IMR-90 (cell line): Measurements from ENCODE around the gene CEP152. TPM values are rescaled to one million over a fixed set of nuclear protein-coding genes. Genes with fewer than 3 reads are reported as not detected.
A peak's percentile ranks its signal among the peaks of the same experiment; 100 is the strongest.

Source experiments
- ATAC-seq: fragments of 200-7000 bp; cut with Tn5 transposase; 2 replicates; pipeline ENCODE4 v1.9.1; 2020; ENCODE audit warnings: low read depth, mild to moderate bottlenecking, moderate library complexity
- BruUV-seq: library from RNA; stranded (reverse); fragments of 400-500 nt; replicated peaks from 2 replicates; lab custom pipeline; 2021; lab: Mats Ljungman, UMichigan
- CTCF ChIA-PET: fragments of 300-600 bp; formaldehyde crosslinking; extraction: SDS; loops from one replicate; lab custom pipeline; 2021; ENCODE audit warnings: antibody characterized with exemption; lab: Yijun Ruan, JAX
- POLR2A ChIA-PET: fragments of 300-600 bp; sonication (Branson Sonifier 250); formaldehyde crosslinking; loops from one replicate; lab custom pipeline; 2022; ENCODE audit warnings: antibody characterized with exemption; ENCODE audit not compliant: unreplicated experiment; lab: Charles Lee
- DNase-seq: peaks from one replicate; pipeline ENCODE4 v3.0.0; 2013
- H2AFZ ChIP-seq: replicated peaks from 2 replicates; pipeline ENCODE3; 2013; ENCODE audit warnings: low read length, mild to moderate bottlenecking; ENCODE audit not compliant: poor library complexity
- H2AK5ac ChIP-seq: 2 replicates; pipeline ENCODE4 v1.6.1; 2013; ENCODE audit warnings: low read depth, low read length, inconsistent platforms
- H2AK9ac ChIP-seq: replicated peaks from 2 replicates; pipeline ENCODE3; 2013; ENCODE audit warnings: mild to moderate bottlenecking, low read depth, low read length, moderate library complexity; ENCODE audit not compliant: poor library complexity
- H2BK120ac ChIP-seq: 2 replicates; pipeline ENCODE4 v1.6.1; 2013; ENCODE audit warnings: low read depth, low read length, inconsistent platforms
- H2BK15ac ChIP-seq: 3 replicates; pipeline ENCODE4 v1.6.1; 2013; ENCODE audit warnings: low read depth, low read length, inconsistent platforms
- H2BK20ac ChIP-seq: 2 replicates; pipeline ENCODE4 v1.6.1; 2013; ENCODE audit warnings: low read depth, mild to moderate bottlenecking, inconsistent platforms, low read length, moderate library complexity
- H2BK5ac ChIP-seq: 2 replicates; pipeline ENCODE4 v1.6.1; 2013; ENCODE audit warnings: mild to moderate bottlenecking, low read depth, low read length, inconsistent platforms; ENCODE audit not compliant: poor library complexity, severe bottlenecking
- H3K14ac ChIP-seq: replicated peaks from 2 replicates; pipeline ENCODE4 v1.6.1; 2013; ENCODE audit warnings: low read depth, low read length, inconsistent platforms
- H3K18ac ChIP-seq: 2 replicates; pipeline ENCODE4 v1.6.1; 2013; ENCODE audit warnings: low read depth, low read length, control low read depth
- H3K23ac ChIP-seq: 2 replicates; pipeline ENCODE4 v1.6.1; 2013; ENCODE audit warnings: low read depth, low read length, inconsistent platforms
- H3K27ac ChIP-seq: 2 replicates; pipeline ENCODE4 v1.5.1; 2013; ENCODE audit warnings: mild to moderate bottlenecking, control low read depth, low read length; ENCODE audit not compliant: insufficient read depth
- H3K27me3 ChIP-seq: 2 replicates; pipeline ENCODE4 v1.6.1; 2013; ENCODE audit warnings: low read length; ENCODE audit not compliant: control insufficient read depth, insufficient read depth
- H3K36me3 ChIP-seq: 2 replicates; pipeline ENCODE4 v1.6.1; 2013; ENCODE audit warnings: low read length, mixed read lengths; ENCODE audit not compliant: control insufficient read depth, insufficient read depth
- H3K4ac ChIP-seq: 2 replicates; pipeline ENCODE4 v1.6.1; 2013; ENCODE audit warnings: low read depth, low read length, inconsistent platforms
- H3K4me1 ChIP-seq: 2 replicates; pipeline ENCODE4 v1.6.1; 2013; ENCODE audit warnings: low read length, mixed read lengths; ENCODE audit not compliant: control insufficient read depth, insufficient read depth
- H3K4me2 ChIP-seq: 2 replicates; pipeline ENCODE4 v1.6.1; 2013; ENCODE audit warnings: low read depth, mild to moderate bottlenecking, control low read depth, low read length, moderate library complexity
- H3K4me3 ChIP-seq: 2 replicates; pipeline ENCODE4 v1.5.1; 2013; ENCODE audit warnings: low read depth, mild to moderate bottlenecking, control low read depth, low read length, moderate library complexity; ENCODE audit not compliant: insufficient read depth
- H3K56ac ChIP-seq: 2 replicates; pipeline ENCODE4 v1.6.1; 2013; ENCODE audit warnings: low read length, inconsistent platforms; ENCODE audit not compliant: insufficient read depth; ENCODE audit errors: extremely low read depth
- H3K79me1 ChIP-seq, 2 experiments: 2 replicates each; pipeline ENCODE4 v1.6.1; 2013; ENCODE audit warnings: low read length in 2 of 2, inconsistent platforms in 1 of 2, low read depth in 1 of 2
- H3K9ac ChIP-seq: 2 replicates; pipeline ENCODE4 v1.6.1; 2013; ENCODE audit warnings: low read depth, low read length, control low read depth
- H3K9me1 ChIP-seq: 2 replicates; pipeline ENCODE4 v1.6.1; 2013; ENCODE audit warnings: low read length, inconsistent platforms; ENCODE audit not compliant: insufficient read depth
- H3K9me3 ChIP-seq: 2 replicates; pipeline ENCODE4 v1.6.1; 2013; ENCODE audit warnings: low read length; ENCODE audit not compliant: control insufficient read depth, insufficient read depth
- H4K20me1 ChIP-seq: 2 replicates; pipeline ENCODE4 v1.6.1; 2013; ENCODE audit warnings: low read length, inconsistent platforms; ENCODE audit not compliant: insufficient read depth
- H4K5ac ChIP-seq: 2 replicates; pipeline ENCODE4 v1.6.1; 2013; ENCODE audit warnings: mild to moderate bottlenecking, low read depth, low read length, control low read depth
- H4K8ac ChIP-seq, 2 experiments: 2 replicates each; pipeline ENCODE4 v1.6.1; 2013; ENCODE audit warnings: low read depth in 2 of 2, low read length in 2 of 2, control low read depth in 1 of 2, inconsistent platforms in 1 of 2
- H4K91ac ChIP-seq: 2 replicates; pipeline ENCODE4 v1.6.1; 2013; ENCODE audit warnings: low read depth, low read length, inconsistent platforms; ENCODE audit not compliant: insufficient read depth
- BHLHE40 ChIP-seq: fragments of 150-350 bp; IDR thresholded peaks from 2 replicates; pipeline ENCODE4 v1.6.1; 2016; ENCODE audit warnings: mild to moderate bottlenecking, low read depth, low read length
- CEBPB ChIP-seq: IDR thresholded peaks from 2 replicates; pipeline ENCODE4 v1.6.1; 2012; ENCODE audit warnings: low read depth, low read length, improper control_type of control experiment
- CHD1 ChIP-seq: IDR thresholded peaks from 2 replicates; pipeline ENCODE4 v1.6.1; 2012; ENCODE audit warnings: low read depth, low read length, improper control_type of control experiment
- FOS ChIP-seq: fragments of 150-350 bp; IDR thresholded peaks from 2 replicates; pipeline ENCODE4 v1.6.1; 2016; ENCODE audit warnings: low read depth, low read length
- MAFK ChIP-seq: IDR thresholded peaks from 2 replicates; pipeline ENCODE4 v1.6.1; 2012; ENCODE audit warnings: low read depth, low read length, improper control_type of control experiment
- MAZ ChIP-seq: IDR thresholded peaks from 2 replicates; pipeline ENCODE4 v1.6.1; 2012; ENCODE audit warnings: low read depth, mild to moderate bottlenecking, low read length, improper control_type of control experiment, moderate library complexity, borderline replicate concordance
- MXI1 ChIP-seq: IDR thresholded peaks from 2 replicates; pipeline ENCODE4 v1.6.1; 2012; ENCODE audit warnings: low read depth, mild to moderate bottlenecking, low read length, moderate library complexity, borderline replicate concordance
- NFE2L2 ChIP-seq: fragments of 150-350 bp; IDR thresholded peaks from 2 replicates; pipeline ENCODE4 v1.6.1; 2016; ENCODE audit warnings: low read depth, mild to moderate bottlenecking, low read length
- POLR2A ChIP-seq: IDR thresholded peaks from 2 replicates; pipeline ENCODE4 v1.6.1; 2012; ENCODE audit warnings: mild to moderate bottlenecking, low read depth, low read length
- RAD21 ChIP-seq: IDR thresholded peaks from 2 replicates; pipeline ENCODE4 v1.6.1; 2012; ENCODE audit warnings: low read length, improper control_type of control experiment
- RCOR1 ChIP-seq: IDR thresholded peaks from 2 replicates; pipeline ENCODE4 v1.6.1; 2012; ENCODE audit warnings: mild to moderate bottlenecking, low read length, improper control_type of control experiment; ENCODE audit not compliant: insufficient replicate concordance
- RFX5 ChIP-seq: IDR thresholded peaks from 2 replicates; pipeline ENCODE4 v1.8.0; 2012; ENCODE audit warnings: low read depth, mild to moderate bottlenecking, low read length, moderate library complexity
- SMC3 ChIP-seq: fragments of 150-350 bp; IDR thresholded peaks from 2 replicates; pipeline ENCODE4 v1.6.1; 2016; ENCODE audit warnings: low read depth, mild to moderate bottlenecking, antibody characterized with exemption, low read length, moderate library complexity
- WGBS, 2 experiments: methylation state at CpG; one replicate each; pipeline versions ENCODE4 v1.1.5 to v1.1.7; 2013; ENCODE audit warnings: missing lambda C conversion rate in 2 of 2; ENCODE audit not compliant: insufficient read length in 1 of 2; ENCODE audit errors: extremely low coverage in 2 of 2; 5-methylcytosine and 5-hydroxymethylcytosine counted together
- dilution Hi-C: fragments of 300-500 bp; cut with HindIII; formaldehyde crosslinking; loops from one replicate; pipeline ENCODE4 v1.14.3; 2018; ENCODE audit warnings: low sequenced_read_pairs; ENCODE audit not compliant: unreplicated experiment
- in situ Hi-C: fragments of 300-500 bp; cut with MboI; formaldehyde crosslinking; loops from 3 replicates; pipeline ENCODE4 v1.14.3; 2019; ENCODE audit warnings: low sequenced_read_pairs, inconsistent platforms, mixed read lengths
- intact Hi-C: fragments of 100-400 bp; cut with micrococcal nuclease; formaldehyde crosslinking; loops from 2 replicates; pipeline ENCODE4 v1.10.0; 2022
- polyA plus RNA-seq, 3 experiments: library from polyadenylated mRNA; depleted of rRNA; stranded (reverse); fragments of >200 nt; gene quantifications; 2 replicates each; pipeline ENCODE4 v1.2.3, GENCODE V29; 2012; ENCODE audit warnings: low replicate concordance in 1 of 3
- total RNA-seq: library from RNA; depleted of rRNA; stranded (reverse); fragments of >200 nt; gene quantifications from 2 replicates; pipeline ENCODE4 v1.2.3, GENCODE V29; 2012
- TF ChIP-seq, protein P1 (sequence below): fragments of 150-350 bp; IDR thresholded peaks from 2 replicates; pipeline ENCODE4 v1.6.1; 2017; ENCODE audit warnings: mild to moderate bottlenecking, antibody characterized with exemption, low read length, low read depth
- TF ChIP-seq, protein P2 (sequence below): fragments of 150-350 bp; IDR thresholded peaks from 2 replicates; pipeline ENCODE4 v1.6.1; 2016; ENCODE audit warnings: low read depth, mild to moderate bottlenecking, low read length, moderate library complexity, borderline replicate concordance
- TF ChIP-seq, protein P3 (sequence below): conservative IDR thresholded peaks from 2 replicates; pipeline ENCODE4 v1.5.1; 2012; ENCODE audit warnings: mild to moderate bottlenecking, low read depth, low read length, improper control_type of control experiment

Gene CEP152
- total and polyA plus RNA-seq, 2 of the 4 experiments (the other 2 are of a cell fraction), result 2.1 to 7.3 TPM

DNA sequence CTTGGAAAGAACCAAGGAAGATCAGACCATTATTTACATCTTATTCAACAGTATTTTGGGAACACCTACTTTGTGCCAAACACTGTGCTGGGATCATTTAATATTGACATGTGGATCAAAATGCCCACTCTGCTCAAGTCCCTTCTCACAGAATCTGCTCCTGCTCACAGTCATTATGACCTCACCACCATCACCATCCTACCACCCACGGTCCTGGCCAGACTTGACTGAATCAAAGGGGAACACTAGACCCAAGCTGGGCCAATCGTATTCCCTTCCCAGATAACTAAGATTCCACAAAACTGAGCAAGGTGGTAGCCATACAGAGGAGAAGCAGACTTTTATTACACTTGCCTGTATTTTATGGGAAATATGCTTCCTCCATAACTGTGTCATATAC, 3.4 kb upstream of the CEP152 start:
- H3K36me3 ChIP-seq, result no peaks in the 10 kb centered on the region
- H2AFZ ChIP-seq, result no peak overlapping the region
- ATAC-seq (no peak), DNase-seq (peak; percentile 45)
- H3K27me3 ChIP-seq, result no peaks in the 10 kb centered on the region
- H3K27ac ChIP-seq, result no peak overlapping the region
- TF ChIP-seq MAFK (no peak), RFX5 (no peak), CHD1 (no peak), NFE2L2 (no peak), SMC3 (no peak), BHLHE40 (no peak), FOS (no peak), MXI1 (no peak), RAD21 (no peak), POLR2A (no peak), CEBPB (no peak), MAZ (no peak), RCOR1 (no peak)
- TF ChIP-seq, protein P1, sequence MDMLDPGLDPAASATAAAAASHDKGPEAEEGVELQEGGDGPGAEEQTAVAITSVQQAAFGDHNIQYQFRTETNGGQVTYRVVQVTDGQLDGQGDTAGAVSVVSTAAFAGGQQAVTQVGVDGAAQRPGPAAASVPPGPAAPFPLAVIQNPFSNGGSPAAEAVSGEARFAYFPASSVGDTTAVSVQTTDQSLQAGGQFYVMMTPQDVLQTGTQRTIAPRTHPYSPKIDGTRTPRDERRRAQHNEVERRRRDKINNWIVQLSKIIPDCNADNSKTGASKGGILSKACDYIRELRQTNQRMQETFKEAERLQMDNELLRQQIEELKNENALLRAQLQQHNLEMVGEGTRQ, result no peak
- TF ChIP-seq, protein P2, sequence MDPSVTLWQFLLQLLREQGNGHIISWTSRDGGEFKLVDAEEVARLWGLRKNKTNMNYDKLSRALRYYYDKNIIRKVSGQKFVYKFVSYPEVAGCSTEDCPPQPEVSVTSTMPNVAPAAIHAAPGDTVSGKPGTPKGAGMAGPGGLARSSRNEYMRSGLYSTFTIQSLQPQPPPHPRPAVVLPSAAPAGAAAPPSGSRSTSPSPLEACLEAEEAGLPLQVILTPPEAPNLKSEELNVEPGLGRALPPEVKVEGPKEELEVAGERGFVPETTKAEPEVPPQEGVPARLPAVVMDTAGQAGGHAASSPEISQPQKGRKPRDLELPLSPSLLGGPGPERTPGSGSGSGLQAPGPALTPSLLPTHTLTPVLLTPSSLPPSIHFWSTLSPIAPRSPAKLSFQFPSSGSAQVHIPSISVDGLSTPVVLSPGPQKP, result no peak
- TF ChIP-seq, protein P3, sequence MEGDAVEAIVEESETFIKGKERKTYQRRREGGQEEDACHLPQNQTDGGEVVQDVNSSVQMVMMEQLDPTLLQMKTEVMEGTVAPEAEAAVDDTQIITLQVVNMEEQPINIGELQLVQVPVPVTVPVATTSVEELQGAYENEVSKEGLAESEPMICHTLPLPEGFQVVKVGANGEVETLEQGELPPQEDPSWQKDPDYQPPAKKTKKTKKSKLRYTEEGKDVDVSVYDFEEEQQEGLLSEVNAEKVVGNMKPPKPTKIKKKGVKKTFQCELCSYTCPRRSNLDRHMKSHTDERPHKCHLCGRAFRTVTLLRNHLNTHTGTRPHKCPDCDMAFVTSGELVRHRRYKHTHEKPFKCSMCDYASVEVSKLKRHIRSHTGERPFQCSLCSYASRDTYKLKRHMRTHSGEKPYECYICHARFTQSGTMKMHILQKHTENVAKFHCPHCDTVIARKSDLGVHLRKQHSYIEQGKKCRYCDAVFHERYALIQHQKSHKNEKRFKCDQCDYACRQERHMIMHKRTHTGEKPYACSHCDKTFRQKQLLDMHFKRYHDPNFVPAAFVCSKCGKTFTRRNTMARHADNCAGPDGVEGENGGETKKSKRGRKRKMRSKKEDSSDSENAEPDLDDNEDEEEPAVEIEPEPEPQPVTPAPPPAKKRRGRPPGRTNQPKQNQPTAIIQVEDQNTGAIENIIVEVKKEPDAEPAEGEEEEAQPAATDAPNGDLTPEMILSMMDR, result no peak
- no peaks in the 10 kb centered on the region; the same call in 1 of the 2 replicates for H3K4me1 ChIP-seq
- BruUV-seq, result no TSS peak
- no peak overlapping the region for H3K4me3 ChIP-seq
- ChIA-PET CTCF (interaction anchor here (1.4 kb wide), 1 partner anchor 9 kb away, joined by 3 read pairs; no protein-coding TSS in a partner anchor), POLR2A (no interaction called here)
- H3K18ac ChIP-seq, result no peak overlapping the region
- no peak overlapping the region for H4K8ac ChIP-seq
- peaks cover 5% of the 10 kb centered on the region; the same call in 1 of the 2 replicates for H3K9me1 ChIP-seq
- no peak overlapping the region for H3K14ac ChIP-seq
- no peak overlapping the region; the same call in 1 of the 2 replicates for H2AK5ac ChIP-seq
- H2BK5ac ChIP-seq, result no peak overlapping the region
- peaks cover 9 to 14% of the 10 kb centered on the region in 2 experiments for H3K79me1 ChIP-seq
- in situ Hi-C loops (no loop called here), intact Hi-C loops (no loop called here), dilution Hi-C loops (no loop called here)
- H4K91ac ChIP-seq, result no peak overlapping the region
- no peaks in the 10 kb centered on the region for H4K20me1 ChIP-seq
- no peak overlapping the region for H2BK15ac ChIP-seq
- 75% methylated on average over 1 of the region's 2 CpGs; no CpG with 5 or more reads in 1 of the 2 experiments for WGBS, 2 experiments
- no peaks in the 10 kb centered on the region for H3K9me3 ChIP-seq
- H4K5ac ChIP-seq, result no peak overlapping the region
- no peak overlapping the region for H3K56ac ChIP-seq
- no peak overlapping the region for H2BK20ac ChIP-seq
- no peak overlapping the region for H3K9ac ChIP-seq
- H3K23ac ChIP-seq, result no peak overlapping the region
- no peak overlapping the region for H3K4me2 ChIP-seq
- no peak overlapping the region for H2BK120ac ChIP-seq
- H3K4ac ChIP-seq, result no peak overlapping the region
- no peak overlapping the region for H2AK9ac ChIP-seq
